ENCODE results near the gene LRRTM3.

Gene LRRTM3

GRCh38 chr10:66940965-66941364 lies 15.1 kb downstream of the LRRTM3 start:
- DNase-seq = no peak

DNA sequence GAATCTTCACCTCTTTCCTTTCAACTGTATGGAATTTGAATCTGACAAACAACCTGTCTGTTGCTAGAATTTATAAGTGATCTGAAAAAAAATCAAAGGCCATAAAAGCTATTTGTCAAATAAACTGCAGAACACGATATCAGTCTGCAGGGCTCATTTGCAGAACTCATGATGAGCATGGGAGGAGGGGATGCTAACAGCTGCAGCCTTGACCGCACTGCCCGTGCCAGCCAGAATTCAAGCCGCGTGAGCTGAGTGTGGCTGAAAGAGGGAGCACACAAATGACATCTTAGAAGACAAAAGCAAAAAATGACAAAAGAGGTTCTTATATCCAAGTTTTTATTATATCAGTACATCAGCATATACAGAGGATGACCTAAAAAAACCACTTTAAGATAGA lies 15.7 kb downstream of the LRRTM3 start:
- DNase-seq = no peak

GRCh38 chr10:66942407-66942806 lies 16.6 kb downstream of the LRRTM3 start:
- DNase-seq = no peak

GRCh38 chr10:66943590-66943989 lies 17.8 kb downstream of the LRRTM3 start:
- no peak for DNase-seq

GRCh38 chr10:66951896-66952295 lies 26.1 kb downstream of the LRRTM3 start:
- DNase-seq = no peak

- DNase-seq = no peak
Observed at GRCh38 chr10:66958466-66958865, 32.6 kb downstream of the LRRTM3 start.

DNA sequence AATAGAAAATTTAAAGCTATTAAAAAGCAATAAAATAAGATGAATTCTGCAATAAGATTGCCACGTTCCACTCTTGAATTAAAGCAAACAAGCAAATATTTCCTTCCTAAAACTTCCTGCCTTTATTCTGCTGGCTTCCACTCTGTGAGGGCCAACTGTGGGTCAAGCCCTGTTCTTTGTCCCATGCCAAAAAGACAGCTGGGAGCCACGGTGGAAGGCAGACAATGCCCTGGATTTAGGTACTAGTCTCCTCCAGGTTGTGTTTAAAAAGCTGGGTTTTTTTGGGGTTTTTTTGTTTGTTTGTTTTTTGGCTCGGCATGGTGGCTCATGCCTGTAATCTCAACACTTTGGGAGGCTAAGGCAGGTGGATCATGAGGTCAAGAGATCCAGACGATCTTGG lies 39.1 kb downstream of the LRRTM3 start:
- no peak for DNase-seq

GRCh38 chr10:66980246-66980815 lies 54.5 kb downstream of the LRRTM3 start:
- no peak for DNase-seq

GRCh38 chr10:66981361-66982052 lies 55.7 kb downstream of the LRRTM3 start:
- DNase-seq = no peak

DNA sequence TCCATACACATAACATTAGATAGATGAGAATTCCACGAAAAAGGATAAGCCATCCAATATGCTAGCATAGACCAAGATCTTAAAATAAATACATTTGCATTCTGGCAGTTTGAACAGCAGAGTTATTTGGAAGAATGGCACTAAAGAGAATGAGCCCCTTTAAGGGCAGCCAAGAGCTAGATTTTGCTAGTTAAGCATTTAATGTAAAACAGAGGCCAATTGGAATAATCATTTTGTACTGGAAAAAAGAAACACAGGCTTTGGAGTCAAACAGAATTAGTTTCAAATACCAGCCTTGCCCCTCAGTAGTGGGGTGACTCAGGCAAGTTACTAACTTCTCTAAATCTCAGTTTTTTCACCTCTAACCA lies 56.2 kb downstream of the LRRTM3 start:
- no peak for DNase-seq

- no peak for DNase-seq
Observed at GRCh38 chr10:66982792-66983474, 57.1 kb downstream of the LRRTM3 start.

DNA sequence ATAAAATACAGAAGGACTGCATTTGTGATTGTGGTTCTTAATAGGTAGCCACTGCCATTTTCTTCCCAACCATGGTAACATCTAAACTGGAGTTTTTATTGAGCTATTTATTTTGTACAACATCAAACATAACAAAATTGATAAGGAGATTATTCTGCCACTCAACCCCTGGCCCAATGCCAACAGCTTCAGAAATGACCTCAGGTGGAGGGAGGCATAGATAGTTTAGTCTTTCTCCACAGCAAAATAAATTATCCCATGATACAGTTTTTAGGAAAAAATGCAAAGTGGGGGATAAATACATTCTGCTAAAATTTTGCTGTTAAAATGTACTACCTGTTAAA lies 57.6 kb downstream of the LRRTM3 start:
- DNase-seq = no peak

GRCh38 chr10:66990143-66990830 lies 64.5 kb downstream of the LRRTM3 start:
- DNase-seq = no peak

GRCh38 chr10:66996996-66997395 lies 71.2 kb downstream of the LRRTM3 start:
- no peak for DNase-seq

DNA sequence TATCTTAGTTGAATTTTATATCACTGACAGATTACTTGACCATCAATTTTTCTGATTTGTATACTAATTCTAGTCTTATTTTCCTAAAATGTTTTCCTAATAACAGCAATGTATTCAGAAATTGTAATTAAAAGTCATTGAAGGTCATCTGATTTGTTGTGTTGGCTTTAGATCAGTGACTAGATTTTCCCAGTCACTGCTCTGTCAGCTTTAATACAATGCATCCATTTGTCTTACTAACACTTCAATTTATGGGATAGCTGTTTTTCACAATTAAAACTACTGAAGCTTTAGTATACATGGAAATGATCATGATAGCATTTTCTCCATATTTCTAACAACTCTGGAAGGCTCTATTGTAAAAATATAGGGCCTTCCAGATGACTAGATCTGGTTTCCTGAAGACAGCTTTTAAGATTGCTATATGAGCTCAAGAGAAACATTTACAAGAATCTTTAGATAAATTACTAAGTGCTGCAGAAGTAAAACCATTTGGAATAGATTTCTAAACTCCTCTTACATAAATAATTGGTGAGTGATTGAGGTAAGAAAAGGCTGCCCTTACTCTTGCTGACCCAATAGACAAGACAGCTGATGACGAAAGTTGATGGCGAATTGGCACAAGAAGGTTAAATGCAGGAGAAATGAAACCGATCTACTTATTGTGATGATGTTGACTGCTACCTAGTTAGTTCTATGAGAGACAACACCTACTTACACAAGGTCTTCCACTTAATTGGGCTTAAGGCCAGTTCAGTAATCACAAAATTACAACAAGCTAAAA lies 74.1 kb downstream of the LRRTM3 start:
- DNase-seq = no peak

GRCh38 chr10:67004690-67005089 lies 78.9 kb downstream of the LRRTM3 start:
- no peak for DNase-seq

DNA sequence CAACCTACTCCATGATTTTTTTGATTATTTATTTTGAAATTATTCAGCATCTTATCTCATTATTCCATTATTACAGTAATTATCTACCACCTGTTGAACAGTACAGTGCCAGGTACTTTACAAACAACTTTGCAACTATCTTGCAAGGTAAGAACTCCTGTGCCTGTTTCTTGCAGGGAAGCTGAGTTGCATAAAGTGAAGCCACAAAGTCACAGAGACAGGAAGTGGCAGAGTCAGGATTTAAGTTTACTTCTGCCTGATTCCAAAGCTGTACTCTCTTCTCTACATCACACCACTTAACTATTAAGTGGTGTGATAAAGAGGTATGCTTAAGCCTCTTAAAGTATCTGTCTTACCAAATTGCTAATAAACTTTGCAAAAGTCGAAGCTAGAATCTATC lies 80.1 kb downstream of the LRRTM3 start:
- no peak for DNase-seq

DNA sequence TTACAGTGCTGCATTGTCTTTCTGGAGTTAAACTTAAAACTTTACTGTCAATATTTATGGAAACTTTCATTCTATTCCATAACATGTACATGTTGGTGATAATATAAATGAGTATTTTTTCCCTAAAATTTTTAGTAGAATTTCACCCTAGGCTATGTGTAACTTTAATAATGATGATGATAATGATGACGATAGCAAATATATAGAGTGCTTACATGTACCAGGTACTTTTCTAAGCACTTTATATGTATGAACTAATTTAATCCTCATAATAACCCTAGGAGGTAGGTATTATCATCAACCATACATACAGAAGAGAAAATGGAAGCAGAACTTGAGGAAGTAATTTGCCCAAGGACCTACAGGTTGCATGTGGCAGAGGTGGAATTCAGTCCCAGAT lies 85.6 kb downstream of the LRRTM3 start:
- no peak for DNase-seq

GRCh38 chr10:67011981-67012380 lies 86.1 kb downstream of the LRRTM3 start:
- DNase-seq = no peak

DNA sequence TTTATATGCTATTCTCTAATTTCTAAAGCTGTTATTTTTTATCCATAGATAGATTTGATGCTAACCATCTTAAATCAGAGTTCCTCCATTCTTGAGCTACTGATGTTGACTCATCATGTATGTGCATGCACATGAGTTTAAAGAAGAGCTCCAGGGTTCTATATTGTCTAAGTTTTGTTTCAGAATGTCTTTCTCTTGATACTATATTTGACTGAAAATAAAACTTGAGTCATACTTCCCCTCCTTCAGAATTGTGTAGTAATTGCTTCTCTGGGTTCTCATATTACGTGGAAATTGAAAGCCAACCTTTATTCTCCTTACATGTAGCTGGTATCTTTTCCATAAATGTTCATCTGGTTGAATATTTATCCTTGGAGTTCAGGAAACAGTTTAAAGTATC lies 89.4 kb downstream of the LRRTM3 start:
- DNase-seq = no peak

GRCh38 chr10:67017218-67017617 lies 91.4 kb downstream of the LRRTM3 start:
- DNase-seq = no peak

DNA sequence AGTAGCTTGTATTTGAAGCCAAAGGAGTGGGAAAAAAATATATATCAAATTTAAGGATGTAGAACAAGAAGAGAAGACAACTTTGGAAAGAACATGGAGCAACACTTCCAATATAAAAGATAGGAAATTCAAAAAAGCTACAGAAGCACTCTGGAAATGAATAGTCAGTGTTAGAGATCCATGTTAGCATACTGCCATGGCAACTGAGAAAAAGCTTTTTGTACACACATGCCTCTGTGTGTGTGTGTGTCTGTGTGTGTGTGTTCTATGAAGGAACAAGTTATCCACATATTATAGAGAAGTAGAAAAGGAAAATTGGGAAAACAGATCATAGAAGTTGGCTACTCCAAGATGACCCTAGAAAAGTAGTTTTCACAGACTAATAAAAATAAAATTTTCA lies 96.3 kb downstream of the LRRTM3 start:
- DNase-seq = no peak

DNA sequence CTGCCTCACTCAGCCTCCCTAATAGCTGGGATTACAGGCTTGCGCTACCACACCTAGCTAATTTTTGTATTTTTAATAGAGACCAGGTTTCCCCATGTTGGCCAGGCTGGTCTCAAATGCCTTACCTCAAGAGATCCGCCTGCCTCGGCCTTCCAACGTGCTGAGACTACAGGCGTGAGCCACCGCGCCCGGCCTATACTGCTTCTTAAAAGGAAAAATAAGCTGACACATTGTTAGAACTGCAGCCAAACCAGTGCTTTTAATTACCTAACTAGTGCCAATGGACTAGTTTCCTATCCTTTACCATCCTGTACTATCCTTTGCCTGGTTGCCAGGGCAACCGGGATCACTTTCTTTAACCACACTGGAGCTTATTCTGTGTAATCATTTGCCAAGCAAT lies 108.0 kb downstream of the LRRTM3 start:
- DNase-seq = no peak
